K562 (cell line): Measurements from ENCODE around the gene COL13A1. TPM values are rescaled to one million over a fixed set of nuclear protein-coding genes. Genes with fewer than 3 reads are reported as not detected.

Experiments
- ATAC-seq: fragments of 200-7000 bp; cut with Tn5 transposase; 3 replicates; pipeline ENCODE4 v1.9.1; 2020; ENCODE audit warnings: moderate library complexity
- BruUV-seq: library from RNA; stranded (reverse); fragments of 400-500 nt; replicated peaks from 2 replicates; lab custom pipeline; 2021; lab: Mats Ljungman, UMichigan
- CTCF ChIA-PET: fragments of 300-600 bp; formaldehyde crosslinking; extraction: SDS; loops from one replicate; lab custom pipeline; 2021; ENCODE audit warnings: low intra/inter-chr PET ratio; lab: Yijun Ruan, JAX
- POLR2A ChIA-PET: fragments of 300-600, 350-650 bp; sonication (Branson Sonifier 250); formaldehyde crosslinking; extraction: SDS; loops from one replicate; lab custom pipeline; 2021; ENCODE audit warnings: antibody characterized with exemption, inconsistent platforms; lab: Yijun Ruan, JAX
- DNase-seq, 4 experiments: peaks; one replicate each; pipeline versions ENCODE4 v3.0.0 to v3.0.0-alpha.2; 2011 to 2018; ENCODE audit warnings: low spot score in 3 of 4, mixed read lengths in 3 of 4; ENCODE audit errors: extremely low read depth in 1 of 4
- FAIRE-seq: peaks from 2 replicates; lab custom pipeline; 2011; peaks lifted over from hg19 to GRCh38; lab: Jason Lieb, UNC
- H2AFZ ChIP-seq: 2 replicates; pipeline ENCODE4 v1.6.0; 2011; ENCODE audit warnings: low read depth, low read length, control low read depth, inconsistent platforms
- H3K27ac ChIP-seq: fragments of 200-600 bp; 3 replicates; pipeline ENCODE4 v1.8.0; 2011; ENCODE audit warnings: low read depth, mild to moderate bottlenecking, control low read depth, inconsistent platforms, low read length, moderate library complexity, mixed read lengths; ENCODE audit errors: extremely low read depth
- H3K27me3 ChIP-seq, 2 experiments: fragments of 300-600 bp in 1 of 2; 2 replicates in 1 of 2; 3 replicates in 1 of 2; pipeline versions ENCODE4 v1.6.0 to v1.8.0; 2011; ENCODE audit warnings: inconsistent platforms in 2 of 2, low read length in 2 of 2, mild to moderate bottlenecking in 1 of 2, mixed read lengths in 1 of 2, moderate library complexity in 1 of 2; ENCODE audit not compliant: control insufficient read depth in 2 of 2, insufficient read depth in 2 of 2
- H3K36me3 ChIP-seq: fragments of 300-600 bp; 3 replicates; pipeline ENCODE4 v1.8.0; 2011; ENCODE audit warnings: mild to moderate bottlenecking, low read length, inconsistent platforms; ENCODE audit not compliant: control insufficient read depth, insufficient read depth
- H3K4me1 ChIP-seq, 2 experiments: fragments of 200-600 bp in 1 of 2; replicated peaks in 1 of 2; 2 replicates in 1 of 2; 3 replicates in 1 of 2; pipeline versions ENCODE4 v1.5.1 to v1.8.0; 2011; ENCODE audit warnings: inconsistent platforms in 2 of 2, low read length in 2 of 2, mild to moderate bottlenecking in 1 of 2, mixed read lengths in 1 of 2, moderate library complexity in 1 of 2; ENCODE audit not compliant: control insufficient read depth in 2 of 2, insufficient read depth in 2 of 2
- H3K4me2 ChIP-seq: 2 replicates; pipeline ENCODE4 v1.6.1; 2011; ENCODE audit warnings: low read length, control low read depth, inconsistent platforms, mixed read lengths; ENCODE audit not compliant: insufficient read depth
- H3K4me3 ChIP-seq: fragments of 200-600 bp; sonication (generic), shearing (Covaris generic); 2 replicates; pipeline ENCODE4 v1.5.1; 2016; ENCODE audit warnings: control low read depth, inconsistent platforms
- H3K79me2 ChIP-seq: fragments of 200-600 bp; 3 replicates; pipeline ENCODE4 v1.8.0; 2011; ENCODE audit warnings: low read length, inconsistent platforms; ENCODE audit not compliant: control insufficient read depth, insufficient read depth
- H3K9ac ChIP-seq, 2 experiments: 2 replicates each; pipeline versions ENCODE4 v1.6.0 to v1.6.1; 2011; ENCODE audit warnings: low read depth in 2 of 2, low read length in 2 of 2, control low read depth in 1 of 2, inconsistent platforms in 1 of 2, mild to moderate bottlenecking in 1 of 2, mixed read lengths in 1 of 2; ENCODE audit not compliant: insufficient read depth in 1 of 2
- H3K9me1 ChIP-seq: one replicate; pipeline ENCODE4 v1.6.0; 2011; ENCODE audit warnings: inconsistent platforms, mild to moderate bottlenecking, low read length, moderate library complexity; ENCODE audit not compliant: control insufficient read depth, insufficient read depth
- H3K9me3 ChIP-seq: replicated peaks from 2 replicates; pipeline ENCODE4 v1.5.1; 2011; ENCODE audit warnings: low read depth, low read length, inconsistent platforms; ENCODE audit not compliant: control insufficient read depth, insufficient read depth
- H4K20me1 ChIP-seq: replicated peaks from 2 replicates; pipeline ENCODE4 v1.6.1; 2011; ENCODE audit warnings: low read length, inconsistent platforms, mixed read lengths; ENCODE audit not compliant: control insufficient read depth, insufficient read depth
- AFF1 ChIP-seq, 2 experiments: fragments of 450-650 bp; IDR thresholded peaks; 2 replicates each; pipeline ENCODE4 v1.6.1; 2018; ENCODE audit warnings: mild to moderate bottlenecking in 2 of 2, low read depth in 1 of 2; ENCODE audit not compliant: partially characterized antibody in 2 of 2
- CBFA2T2 ChIP-seq: fragments of 450-650 bp; conservative IDR thresholded peaks from 2 replicates; pipeline ENCODE4 v1.6.1; 2017; ENCODE audit warnings: mild to moderate bottlenecking
- CLOCK ChIP-seq: fragments of 250-450 bp; sonication (Bioruptor Pico); IDR thresholded peaks from 2 replicates; pipeline ENCODE4 v1.4.0; 2020; ENCODE audit warnings: mild to moderate bottlenecking, moderate library complexity, borderline replicate concordance
- FOXA1 ChIP-seq: fragments of 450-650 bp; IDR thresholded peaks from 2 replicates; pipeline ENCODE4 v1.6.1; 2016; ENCODE audit warnings: mild to moderate bottlenecking, borderline replicate concordance
- FOXK2 ChIP-seq, 2 experiments: fragments of 450-650 bp; IDR thresholded peaks in 1 of 2; conservative IDR thresholded peaks in 1 of 2; 2 replicates each; pipeline ENCODE4 v1.6.1; 2016; ENCODE audit warnings: low read depth in 2 of 2, mild to moderate bottlenecking in 1 of 2
- MAFG ChIP-seq: fragments of 450-650 bp; conservative IDR thresholded peaks from 2 replicates; pipeline ENCODE4 v1.6.1; 2016; ENCODE audit warnings: missing genetic modification characterization, missing compliant biosample characterization
- MAFK ChIP-seq: IDR thresholded peaks from 2 replicates; pipeline ENCODE4 v1.6.1; 2011; ENCODE audit warnings: low read length, improper control_type of control experiment
- RAD51 ChIP-seq: fragments of 450-650 bp; IDR thresholded peaks from 2 replicates; pipeline ENCODE4 v1.7.1; 2016; ENCODE audit warnings: low read depth, mild to moderate bottlenecking, borderline replicate concordance
- TFE3 ChIP-seq: fragments of 450-650 bp; formaldehyde crosslinking; IDR thresholded peaks from 2 replicates; pipeline ENCODE4 v1.4.0; 2020; ENCODE audit warnings: mild to moderate bottlenecking, mixed read lengths
- XRCC5 ChIP-seq: fragments of 200-400 bp; formaldehyde crosslinking; IDR thresholded peaks from 2 replicates; pipeline ENCODE4 v1.6.1; 2017; ENCODE audit warnings: low read depth, mild to moderate bottlenecking, low read length
- ZNF143 ChIP-seq: sonication (generic); formaldehyde crosslinking; IDR thresholded peaks from 2 replicates; pipeline ENCODE4 v1.9.0; 2022; ENCODE audit warnings: mild to moderate bottlenecking, missing genetic modification reagents
- ZNF395 ChIP-seq: fragments of 200-800 bp; sonication (Bioruptor generic); IDR thresholded peaks from 2 replicates; pipeline ENCODE4 v1.6.1; 2017; ENCODE audit warnings: missing genetic modification characterization, missing compliant biosample characterization
- WGBS: fragments of 100-300 bp; shearing (Covaris generic); methylation state at CpG from one replicate; pipeline ENCODE4 v1.1.6; 2016; ENCODE audit warnings: low coverage, mixed read lengths; ENCODE audit not compliant: insufficient coverage; ENCODE audit errors: missing lambda C conversion rate; 5-methylcytosine and 5-hydroxymethylcytosine counted together
- in situ Hi-C: fragments of 300-500 bp; cut with MboI; formaldehyde crosslinking; loops from 4 replicates; pipeline ENCODE4 v1.15.0; 2018; ENCODE audit warnings: inconsistent platforms, mixed read lengths
- intact Hi-C: fragments of 100-400 bp; cut with micrococcal nuclease; formaldehyde crosslinking; loops from 2 replicates; pipeline ENCODE4 v1.14.2; 2022
- polyA plus RNA-seq, 8 experiments: library from polyadenylated mRNA; depleted of rRNA in 4 of 8; stranded (reverse) in 5 of 8; unstranded in 3 of 8; fragments of >200 nt; fragmentation: Nextera tagmentation in 2 of 8; fragmentation: Illumina TruSeq in 1 of 8; extraction: Ambion mirVana in 2 of 8; extraction: Trizol in 1 of 8; gene quantifications; 2 replicates each; pipeline versions ENCODE4 v1.2.1 to v1.2.3, GENCODE V29; 2011 to 2014; ENCODE audit warnings: inconsistent platforms in 1 of 8, missing spikeins in 1 of 8
- total RNA-seq, 7 experiments: library from RNA; depleted of rRNA in 6 of 7; stranded (reverse); fragments of >200 nt in 6 of 7; fragmentation: Illumina TruSeq in 2 of 7; extraction: Trizol in 2 of 7; gene quantifications; 2 replicates each; pipeline versions ENCODE4 v1.2.1 to v1.2.3, GENCODE V29; 2011 to 2021; ENCODE audit warnings: low replicate concordance in 1 of 7

Gene COL13A1
- total and polyA plus RNA-seq, 9 of the 15 experiments (the other 6 are each of a cell fraction or from before 2014, with no cell fraction given): not detected

- Histone ChIP-seq H3K36me3 (no peaks in the 10 kb centered on the region), H3K9me1 (no peaks in the 10 kb centered on the region), H3K9me3 (no peaks in the 10 kb centered on the region), H4K20me1 (no peaks in the 10 kb centered on the region), H3K79me2 (no peaks in the 10 kb centered on the region), H3K9ac (no peak overlapping the region), H3K4me1 (no peaks in the 10 kb centered on the region), H3K27ac (no peak overlapping the region), H3K4me2 (no peak overlapping the region), H3K27me3 (no peaks in the 10 kb centered on the region; a peak in 1 of 5 replicates), H2AFZ (peak overlapping the region; percentile 14; the same call in 1 of the 2 replicates), H3K4me3 (no peak overlapping the region)
- POLR2A ChIA-PET: no interaction called here
- FAIRE-seq (peak; percentile 94), ATAC-seq (peak; percentile 98), DNase-seq (peak; percentile 67 to 91 (median 88))
- BruUV-seq: no TSS peak
- CTCF ChIA-PET: no interaction called here
- 3% methylated on average over 2 of the region's 2 CpGs for WGBS
- intact Hi-C loops: loop anchor here (2.0 kb wide), 1 partner anchor 15 kb away; no protein-coding TSS in a partner anchor
- in situ Hi-C loops: no loop called here
- TF ChIP-seq ZNF143 (CRISPR knock-in tag): peak; percentile 86
- peak; percentile 84 for TF ChIP-seq MAFK
- TF ChIP-seq CLOCK (CRISPR knock-in tag): no peak
- TF ChIP-seq AFF1 (IDR thresholded peaks at IDR 0.05; ENCODE audit: low read depth in 1 of 2, partially characterized antibody in 2 of 2): peak in 1 of 2 experiments; percentile 73
- no peak for TF ChIP-seq XRCC5
- no peak for TF ChIP-seq FOXA1
- 0 out of 2 replicates have a peak, but pooled peaks have one; percentile 36 for TF ChIP-seq ZNF395 (CRISPR knock-in tag)
- TF ChIP-seq RAD51: peak; percentile 96
- peak; percentile 70 for TF ChIP-seq CBFA2T2
- TF ChIP-seq MAFG (tag): peak; percentile 81
- TF ChIP-seq TFE3 (CRISPR knock-in tag): peak; percentile 98
- no peak for TF ChIP-seq FOXK2 (conservative IDR thresholded peaks at IDR 0.05 in 1 of 2, IDR thresholded peaks at IDR 0.05 in 1 of 2; ENCODE audit: low read depth in 2 of 2)
Measured at GRCh38 chr10:69994262-69994661, 192.6 kb downstream of the COL13A1 start.
